HG02571 (cell line): ENCODE measurements around the gene FUT2.
"Not testable (repeated sequence)": the region's sequence is repeated elsewhere in the genome, so short reads cannot be mapped to it uniquely, and the experiment has no call there.

Experiments used
- ATAC-seq: cut with Tn5 transposase; IDR thresholded peaks from one replicate; pipeline ENCODE4 v1.9.1; 2021; ENCODE audit warnings: mild to moderate bottlenecking, moderate library complexity; ENCODE audit not compliant: unreplicated experiment

The FUT2 gene

GRCh38 chr19:48698046-48698445 is 2.3 kb downstream of the FUT2 start:
- no peak for ATAC-seq

- ATAC-seq, result no peak
Measured at GRCh38 chr19:48702701-48703100, 6.9 kb downstream of the FUT2 start.

- ATAC-seq, result no peak
Measured at GRCh38 chr19:48703316-48703715, 7.5 kb downstream of the FUT2 start.

- no peak for ATAC-seq
Measured at GRCh38 chr19:48705431-48705830, 9.7 kb downstream of the FUT2 start.

GRCh38 chr19:48708471-48708870 is 12.7 kb downstream of the FUT2 start:
- ATAC-seq, result no peak

- ATAC-seq, result no peak
Measured at GRCh38 chr19:48711106-48711662, 15.4 kb downstream of the FUT2 start.

GRCh38 chr19:48713041-48713863 is 17.5 kb downstream of the FUT2 start:
- no peak for ATAC-seq

GRCh38 chr19:48713864-48714755 is 18.3 kb downstream of the FUT2 start:
- ATAC-seq, result peak; percentile 81

- ATAC-seq, result no peak
Measured at GRCh38 chr19:48714759-48715675, 19.2 kb downstream of the FUT2 start.

GRCh38 chr19:48715681-48716171 is 20.0 kb downstream of the FUT2 start:
- no peak for ATAC-seq

GRCh38 chr19:48716562-48717291 is 21.0 kb downstream of the FUT2 start:
- no peak for ATAC-seq

GRCh38 chr19:48718106-48718505 is 22.3 kb downstream of the FUT2 start:
- ATAC-seq, result not testable (repeated sequence)

- ATAC-seq, result no peak
Measured at GRCh38 chr19:48718711-48719231, 23.0 kb downstream of the FUT2 start.

GRCh38 chr19:48719263-48720171 is 23.7 kb downstream of the FUT2 start, which contains the start of gene MAMSTR:
Gene MAMSTR (minus strand): TSS chr19:48719725. CDS start chr19:48719031, 694 bp downstream.
- ATAC-seq, result no peak

- ATAC-seq, result no peak
Measured at GRCh38 chr19:48720251-48720612, 24.5 kb downstream of the FUT2 start.

- ATAC-seq, result peak; percentile 75
Measured at GRCh38 chr19:48720613-48721296, 25.0 kb downstream of the FUT2 start.

GRCh38 chr19:48722196-48722708 is 26.5 kb downstream of the FUT2 start:
- no peak for ATAC-seq
